Stimulated activated CD8-positive, alpha-beta memory T cell treated with anti-CD3 and anti-CD28 coated beads, Interleukin-4, amount 100 ng/mL, for 4 hours (primary cell): ENCODE data around the gene TMED6.
"Not testable (repeated sequence)": the region's sequence is repeated elsewhere in the genome, so short reads cannot be mapped to it uniquely, and the experiment has no call there.

Experiments
- DNase-seq, 2 donors: peaks; one replicate each; pipeline ENCODE4 v3.0.0-alpha.2; 2020; ENCODE audit warnings: low read depth in 2 of 2, low spot score in 1 of 2

The TMED6 gene

DNA sequence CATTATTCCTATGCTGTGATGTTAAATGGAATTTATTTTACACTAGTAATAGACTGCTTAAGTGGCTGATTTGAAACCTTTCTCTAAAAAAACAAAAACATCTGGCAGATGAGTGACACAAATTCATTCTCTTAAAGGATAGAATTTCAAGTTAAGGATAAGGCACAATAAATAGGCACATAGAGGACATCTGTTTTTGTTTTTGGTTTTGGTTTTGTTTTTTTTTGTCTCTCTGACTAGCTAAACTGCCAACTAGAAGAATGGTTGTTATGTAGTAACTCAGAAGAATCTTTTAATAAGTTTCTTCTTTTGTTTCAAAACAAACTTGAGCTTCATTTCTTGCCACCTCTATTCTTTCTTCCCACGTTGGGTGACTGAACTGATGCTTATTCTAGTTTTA is 45.6 kb downstream of the TMED6 start:
- DNase-seq: no peak

DNA sequence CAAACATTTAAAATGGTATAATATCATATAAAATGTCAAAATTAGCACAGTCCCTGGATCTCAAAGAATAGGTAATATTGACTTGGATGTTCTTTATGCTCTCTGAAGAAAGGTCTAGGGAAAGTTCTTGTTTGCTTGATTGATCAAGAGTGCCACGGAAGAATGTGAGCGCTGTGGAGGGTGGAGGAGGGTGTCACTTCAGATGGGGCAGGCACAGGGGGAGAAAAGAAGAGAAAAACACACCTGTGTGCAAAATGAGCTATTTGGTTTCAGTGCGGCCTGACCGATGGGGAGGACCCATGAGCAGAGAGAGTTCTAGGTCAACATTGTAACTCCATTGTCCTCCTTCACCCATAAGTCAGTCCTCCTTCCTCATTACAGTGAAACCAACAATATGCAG is 49.3 kb downstream of the TMED6 start:
- DNase-seq: no peak

DNA sequence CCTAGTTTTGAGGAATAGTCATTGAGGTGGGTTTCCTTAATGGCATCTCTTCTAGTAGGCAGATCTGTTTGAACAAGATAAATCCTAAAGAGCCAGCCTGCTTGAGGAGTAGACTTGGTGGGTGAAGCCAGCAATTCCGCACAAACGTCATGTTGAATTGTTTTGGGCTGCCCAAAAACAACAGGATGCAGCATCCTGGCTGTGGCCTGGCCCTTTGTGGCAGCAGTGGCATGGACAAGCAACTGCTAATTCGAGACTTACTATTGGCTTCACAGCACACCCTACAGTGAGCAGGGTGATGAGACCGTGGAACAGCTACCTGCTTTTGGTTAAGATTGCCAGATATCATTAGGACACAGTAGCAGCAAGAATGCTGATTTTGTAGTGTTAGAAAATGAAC is 49.7 kb downstream of the TMED6 start:
- DNase-seq: no peak

DNA sequence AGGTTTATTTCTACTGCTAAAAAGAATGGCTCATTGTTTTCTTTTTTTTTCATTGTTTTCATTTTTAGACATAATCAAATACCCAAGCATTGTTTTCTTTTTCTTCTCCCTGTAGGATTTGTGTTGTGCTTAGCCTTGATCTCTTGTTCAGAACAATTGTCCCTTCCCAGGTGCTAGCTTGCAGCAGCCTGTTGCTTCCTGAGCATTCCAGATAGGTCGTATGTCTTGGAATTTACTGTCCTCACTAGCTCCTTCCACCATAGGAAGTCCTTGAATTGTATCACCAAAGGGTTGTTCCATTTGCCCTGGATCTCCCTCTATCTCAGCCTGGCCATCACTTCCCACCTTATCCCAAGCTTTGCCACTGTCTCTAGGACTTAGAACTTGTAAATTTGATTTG is 50.4 kb downstream of the TMED6 start:
- no peak for DNase-seq

- DNase-seq: no peak
Measured at GRCh38 chr16:69298261-69298660, 53.3 kb downstream of the TMED6 start.

GRCh38 chr16:69296771-69297170 is 54.8 kb downstream of the TMED6 start:
- DNase-seq: not testable (repeated sequence)

GRCh38 chr16:69294051-69294450 is 57.5 kb downstream of the TMED6 start:
- DNase-seq: no peak

- no peak for DNase-seq
Measured at GRCh38 chr16:69293401-69293800, 58.2 kb downstream of the TMED6 start.
